Measurements from ENCODE around the gene PLCB2.

PLCB2 gene

DNA sequence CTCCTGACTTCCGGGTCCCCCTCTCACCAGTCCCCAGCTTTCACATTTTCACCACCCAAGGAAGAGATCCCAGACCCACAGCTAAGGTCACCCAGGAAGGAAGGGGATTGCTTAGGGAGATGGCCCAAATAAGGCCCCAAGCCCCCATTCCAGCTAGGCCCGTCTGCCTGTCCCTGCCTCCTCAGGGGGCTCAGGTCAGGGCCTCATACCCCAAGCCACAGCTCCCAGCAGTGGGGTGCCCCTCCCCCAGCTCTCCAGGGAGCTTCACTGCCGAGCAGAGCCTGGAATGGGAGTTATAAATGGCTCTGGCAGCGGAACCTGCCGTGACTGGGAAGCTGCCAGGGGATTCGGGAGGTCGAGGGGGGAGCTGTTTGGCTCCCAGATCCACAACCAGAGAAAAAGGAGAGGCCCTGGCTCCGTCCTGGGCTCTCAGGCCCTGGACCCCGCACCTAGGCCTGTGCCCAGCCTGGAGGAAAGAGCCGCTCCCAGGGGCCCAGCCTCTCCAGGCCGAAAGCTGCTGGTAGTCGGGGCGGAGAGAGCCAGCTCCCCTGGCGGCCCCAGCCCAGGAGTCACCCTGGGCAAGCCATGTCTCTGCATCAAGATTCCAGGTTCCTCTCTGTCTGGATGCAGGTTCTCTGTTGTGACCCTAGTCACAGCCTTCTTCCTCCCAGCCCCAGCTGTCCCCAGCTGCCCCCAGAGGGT lies 32.5 kb upstream of the PLCB2 start:
- DNase-seq (ENCODE audit: low read depth in 2 of 2): no peak

DNA sequence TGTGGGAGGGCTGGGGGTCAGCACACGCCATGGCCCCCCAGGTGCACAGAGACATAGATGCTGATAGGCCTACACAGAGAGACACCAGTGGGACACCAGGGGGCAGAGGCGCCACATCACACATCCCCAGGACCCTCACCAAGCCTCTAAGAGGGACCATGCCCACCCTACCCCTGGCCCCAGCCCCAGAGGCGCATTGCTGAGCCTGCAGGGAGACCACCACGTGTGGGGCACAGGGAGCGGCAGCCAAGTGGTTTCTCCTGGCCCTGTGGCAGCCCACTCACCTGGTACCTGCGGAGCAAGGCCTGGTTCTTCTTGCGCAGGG lies 31.8 kb upstream of the PLCB2 start:
- DNase-seq (ENCODE audit: low read depth in 2 of 2): no peak

DNA sequence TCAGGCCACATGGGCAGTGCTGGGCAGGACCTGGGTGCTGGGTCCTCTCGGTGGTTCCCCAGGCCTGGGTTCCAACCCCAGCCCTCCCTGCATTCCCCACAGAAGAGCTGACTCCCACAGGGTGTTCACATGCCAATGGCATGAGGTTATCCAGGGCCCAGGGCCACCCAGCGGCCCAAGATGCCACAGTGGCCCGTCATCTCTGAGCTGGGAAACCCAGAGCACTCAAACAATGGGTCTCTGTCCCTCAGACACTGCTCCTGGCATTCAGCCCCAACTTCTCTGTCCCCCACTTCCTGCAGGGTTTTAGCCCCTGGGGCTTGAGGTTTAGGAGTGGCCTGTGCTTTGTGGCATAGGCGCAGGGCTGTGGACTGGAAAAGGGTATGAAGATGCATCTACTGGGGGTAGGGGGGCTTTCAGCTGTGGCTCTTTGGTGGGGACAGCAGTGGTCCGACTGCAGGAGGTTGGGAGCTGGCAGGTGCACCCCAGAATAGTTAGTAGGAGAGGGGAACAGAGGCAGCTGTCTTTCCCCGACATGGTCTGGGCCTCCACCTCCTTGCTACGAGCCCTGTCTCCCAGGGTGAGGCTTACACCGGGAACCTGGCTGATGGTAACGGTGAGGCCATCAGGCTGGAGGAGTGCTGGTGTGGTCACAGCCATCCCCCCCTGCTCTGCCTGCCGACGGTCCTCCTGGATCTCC lies 31.3 kb upstream of the PLCB2 start:
- DNase-seq (ENCODE audit: low read depth in 2 of 2): no peak

DNA sequence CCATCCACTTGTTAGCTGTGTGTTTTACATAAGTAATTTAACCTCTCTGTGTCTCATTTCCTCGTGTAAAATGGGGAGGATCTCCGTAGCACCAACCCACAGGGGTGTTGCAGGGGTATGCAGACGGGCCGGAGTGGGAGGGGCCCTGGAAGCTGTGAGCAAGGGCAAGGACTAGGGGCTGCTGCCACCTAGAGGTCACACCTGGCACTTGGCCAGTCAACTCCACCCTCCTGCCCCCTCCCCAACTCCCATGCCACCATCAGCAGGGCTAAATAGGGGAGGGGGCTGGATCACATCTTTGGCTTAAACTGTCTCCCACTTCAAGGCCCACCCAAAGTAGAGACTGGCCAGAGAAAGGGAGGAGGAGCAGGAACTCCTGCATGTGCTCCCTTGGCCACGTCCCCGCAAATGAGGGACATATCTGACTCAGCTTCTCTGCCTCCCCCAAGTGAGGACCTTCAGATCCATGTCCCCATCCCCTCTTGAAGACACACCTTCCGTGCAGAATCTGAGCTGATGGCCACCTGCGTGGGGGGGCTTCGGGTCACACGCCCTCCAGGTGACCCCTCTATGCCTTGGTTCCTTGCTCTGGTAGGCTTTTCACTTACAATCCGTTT lies 30.4 kb upstream of the PLCB2 start:
- DNase-seq (ENCODE audit: low read depth in 2 of 2): peak; percentile 66 to 68

DNA sequence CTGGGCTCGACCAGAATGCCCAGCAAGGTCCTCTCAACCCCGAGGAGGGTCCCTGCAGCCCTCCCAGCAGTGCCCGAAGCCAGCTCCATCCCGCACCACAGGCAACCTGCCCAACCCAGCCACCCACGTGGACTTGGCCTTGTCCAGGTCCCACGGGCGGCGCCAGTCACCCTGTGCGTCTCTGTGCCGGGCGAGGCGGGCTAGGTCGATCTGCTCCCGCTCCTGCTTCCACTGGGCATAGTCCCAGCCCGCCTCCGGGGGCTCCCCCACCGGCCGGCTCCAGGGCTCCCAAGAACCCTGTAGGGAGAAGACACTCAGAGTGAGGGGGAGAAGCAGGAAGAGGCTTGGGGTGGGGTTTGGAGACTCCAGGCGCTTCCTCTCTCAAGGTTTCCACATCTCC lies 29.9 kb upstream of the PLCB2 start:
- no peak for DNase-seq (ENCODE audit: low read depth in 2 of 2)

DNA sequence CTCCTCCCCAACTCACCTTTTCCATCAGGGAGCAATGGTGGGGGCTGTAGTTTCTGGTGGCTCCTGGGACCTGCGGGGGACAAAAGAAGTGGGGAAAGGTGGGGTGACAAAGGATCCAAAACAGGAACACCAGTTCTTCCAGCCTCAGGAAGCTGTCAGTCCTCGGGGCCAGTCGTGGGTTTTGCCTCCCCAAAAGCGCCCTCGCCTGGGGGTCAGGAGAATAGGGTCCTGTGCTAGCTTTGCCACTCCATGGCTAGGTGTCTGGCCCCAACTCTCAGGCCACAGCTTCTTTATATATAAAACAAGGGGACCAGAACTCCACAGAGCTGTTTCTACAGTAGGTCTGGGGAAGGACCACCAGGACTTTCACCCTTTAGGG lies 29.0 kb upstream of the PLCB2 start:
- no peak for DNase-seq (ENCODE audit: low read depth in 2 of 2)

DNA sequence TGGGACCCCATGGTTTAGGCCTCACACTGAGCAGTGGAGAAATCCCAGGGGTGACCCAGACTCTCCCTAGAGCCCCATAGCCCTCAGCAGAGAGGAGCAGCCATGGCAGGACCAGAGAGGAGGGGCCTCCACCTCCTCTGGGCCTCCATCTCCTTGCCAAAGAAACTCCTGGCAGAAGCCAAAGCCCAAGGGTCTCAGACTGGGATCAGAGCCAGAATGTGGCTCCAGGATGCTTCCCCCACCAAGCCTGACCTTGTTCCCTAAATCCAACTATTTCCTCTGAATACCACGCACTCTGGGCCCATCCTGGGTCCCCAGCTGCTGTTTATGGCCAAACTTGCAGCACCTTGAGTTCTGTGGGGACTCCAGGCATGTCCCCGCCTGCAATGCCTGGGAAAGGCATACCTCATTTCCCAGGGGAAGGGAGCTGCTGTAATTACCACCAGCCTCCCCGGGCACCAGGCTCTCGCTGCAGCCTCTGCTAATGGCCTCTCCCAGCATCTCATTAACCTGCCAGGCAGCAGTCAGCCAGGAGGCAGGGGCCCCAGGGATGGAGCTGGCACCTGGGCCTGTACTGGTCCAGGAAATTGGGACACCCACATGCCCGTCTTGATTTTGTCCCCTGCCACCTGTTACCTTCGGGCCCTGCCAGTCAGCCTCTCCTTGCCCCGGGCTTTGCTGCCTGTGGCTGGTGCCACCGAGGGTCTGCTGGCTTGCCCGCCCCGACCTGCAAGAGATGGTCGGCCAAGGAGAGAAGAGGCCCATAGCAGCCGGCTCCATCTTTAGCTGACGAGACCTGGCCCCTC lies 28.4 kb upstream of the PLCB2 start:
- no peak for DNase-seq (ENCODE audit: low read depth in 2 of 2)

DNA sequence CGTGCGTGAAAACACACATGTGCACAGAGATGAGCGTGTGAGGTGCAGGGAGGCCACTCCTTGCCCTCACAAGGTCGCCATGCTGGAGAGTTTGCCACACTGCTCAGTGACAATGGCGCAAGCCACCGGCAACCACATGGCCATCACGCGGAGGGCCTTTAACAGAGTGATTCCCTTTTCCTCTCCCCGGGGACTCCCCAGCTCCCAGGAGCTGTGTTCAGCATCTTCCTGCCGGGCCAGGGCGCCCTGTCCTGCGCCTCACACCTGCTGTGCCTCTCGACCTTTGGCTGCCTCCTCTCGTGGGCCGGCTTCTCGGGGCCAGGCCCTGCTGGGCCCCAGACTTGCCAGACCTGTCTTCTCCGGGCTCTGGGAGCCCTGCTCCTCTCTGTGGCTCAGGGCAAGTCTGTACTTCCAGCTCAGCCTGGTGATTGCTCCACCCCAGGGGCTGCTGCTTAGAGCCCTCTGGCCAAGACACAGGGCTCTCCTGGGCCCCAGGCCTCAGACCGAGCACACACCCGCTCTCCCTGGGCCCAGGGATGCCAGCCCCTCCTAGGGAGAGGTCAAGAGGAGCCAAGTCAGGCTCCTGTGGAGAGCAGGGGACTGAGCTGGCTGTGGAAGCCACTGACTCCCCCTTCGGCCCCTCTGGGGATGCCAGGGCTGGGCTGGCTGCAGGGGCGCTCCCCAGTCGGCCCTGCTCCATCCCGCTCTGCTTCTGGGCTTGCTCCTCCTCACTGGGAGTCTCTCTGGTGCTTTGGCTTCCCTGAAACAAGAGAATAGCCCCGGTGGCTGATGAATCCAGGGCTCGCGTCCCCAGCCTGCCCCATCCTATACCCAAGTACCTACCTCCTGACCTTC lies 27.4 kb upstream of the PLCB2 start:
- no peak for DNase-seq (ENCODE audit: low read depth in 2 of 2)

DNA sequence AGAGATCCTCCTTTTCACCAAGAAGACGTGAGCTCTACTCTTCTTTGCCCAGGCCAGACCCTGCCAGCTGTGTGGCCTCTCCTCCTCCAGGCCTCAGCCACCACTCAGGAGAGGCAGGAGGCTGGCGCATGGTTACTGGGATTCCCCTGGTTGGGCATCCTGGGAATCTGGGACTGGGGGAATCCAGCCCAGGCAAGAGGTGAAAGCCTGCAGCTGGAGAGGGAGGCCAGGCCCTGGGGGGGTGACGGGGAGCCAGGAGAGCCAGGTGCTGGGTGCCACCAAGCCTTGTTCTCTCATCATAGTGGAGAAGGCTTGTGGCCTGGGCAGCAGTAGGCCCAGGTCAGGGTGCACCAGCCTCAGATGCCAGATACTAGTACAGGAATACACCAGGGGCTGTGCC lies 26.8 kb upstream of the PLCB2 start:
- DNase-seq (ENCODE audit: low read depth in 2 of 2): no peak

DNA sequence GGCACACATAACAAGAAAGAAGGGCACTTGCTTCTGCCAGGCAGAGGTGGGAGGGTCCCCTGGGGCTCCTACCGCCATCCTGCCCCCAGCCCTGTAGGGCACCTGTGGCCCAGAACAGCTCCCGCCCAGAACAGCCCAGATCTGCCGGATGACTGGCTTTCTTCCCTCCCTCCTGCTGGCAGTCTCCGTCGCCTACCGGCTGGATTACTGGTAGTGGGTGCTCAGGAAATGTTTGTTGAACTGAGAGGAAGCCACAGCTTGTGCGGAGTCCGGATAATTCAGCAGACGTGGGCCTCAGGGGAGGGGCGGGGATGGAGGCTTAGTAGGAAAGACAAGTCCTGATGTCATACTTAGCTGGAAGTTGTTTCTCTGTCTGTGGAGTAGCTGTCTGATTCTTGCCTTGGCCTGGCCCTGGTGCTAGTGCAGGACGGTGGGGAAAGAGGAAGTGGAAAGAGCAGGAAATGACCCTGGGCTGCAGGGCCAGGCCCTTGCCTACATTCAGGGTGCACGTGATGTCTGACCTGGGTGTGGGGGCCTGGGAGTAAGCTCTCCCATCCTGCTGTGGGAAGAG lies 26.3 kb upstream of the PLCB2 start:
- no peak for DNase-seq (ENCODE audit: low read depth in 2 of 2)

DNA sequence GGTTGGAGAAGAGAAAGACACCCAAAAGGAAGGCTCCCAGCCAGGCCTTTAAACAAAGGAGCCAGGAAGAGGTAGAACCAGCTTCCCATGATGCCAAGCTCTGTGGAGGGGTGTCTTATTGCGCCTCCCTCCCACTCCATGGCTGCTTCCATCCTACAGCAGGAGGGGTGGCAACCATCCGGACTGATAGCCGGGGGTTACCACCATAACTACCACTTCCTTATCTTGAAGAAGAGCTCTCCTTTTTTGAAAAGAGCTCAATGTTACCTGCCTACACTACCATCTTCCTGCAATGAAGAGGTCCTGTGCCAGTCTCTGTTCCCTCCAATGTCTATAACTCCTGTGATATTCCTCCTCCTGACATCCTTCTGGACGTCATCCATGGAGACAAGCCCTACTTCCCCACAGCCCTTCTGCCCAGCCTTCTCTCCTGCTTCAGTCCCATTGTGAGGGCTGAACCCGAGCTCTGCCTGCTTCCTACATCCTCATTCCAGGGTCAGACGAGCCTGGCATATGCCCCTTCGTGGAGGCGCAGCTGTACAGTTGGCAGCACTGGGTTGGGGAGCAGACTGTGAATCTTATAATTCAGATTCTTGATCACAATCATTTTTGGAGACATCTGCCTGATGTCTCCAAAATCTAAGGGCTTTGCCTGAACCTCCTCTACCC lies 24.5 kb upstream of the PLCB2 start:
- DNase-seq (ENCODE audit: low read depth in 2 of 2): no peak

DNA sequence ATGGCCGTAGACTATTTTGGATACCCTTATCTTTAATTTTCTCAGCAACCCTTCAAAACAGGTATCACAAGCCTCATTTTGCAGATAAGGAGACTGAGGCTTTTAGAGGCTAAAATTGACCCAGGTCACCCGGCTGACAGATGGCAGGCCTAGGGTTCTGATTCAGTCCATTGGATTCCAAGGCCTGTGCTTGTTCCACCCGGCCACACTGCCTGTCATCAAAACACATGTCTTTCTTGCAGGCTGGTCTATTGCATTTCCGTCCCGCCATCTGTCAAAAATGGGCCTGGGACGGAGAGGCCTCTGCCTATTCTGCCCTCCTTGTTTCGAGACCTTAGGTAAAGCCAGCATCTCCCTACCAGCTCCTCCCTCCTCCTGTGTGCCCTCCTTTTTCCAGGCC lies 23.9 kb upstream of the PLCB2 start:
- DNase-seq (ENCODE audit: low read depth in 2 of 2): no peak

DNA sequence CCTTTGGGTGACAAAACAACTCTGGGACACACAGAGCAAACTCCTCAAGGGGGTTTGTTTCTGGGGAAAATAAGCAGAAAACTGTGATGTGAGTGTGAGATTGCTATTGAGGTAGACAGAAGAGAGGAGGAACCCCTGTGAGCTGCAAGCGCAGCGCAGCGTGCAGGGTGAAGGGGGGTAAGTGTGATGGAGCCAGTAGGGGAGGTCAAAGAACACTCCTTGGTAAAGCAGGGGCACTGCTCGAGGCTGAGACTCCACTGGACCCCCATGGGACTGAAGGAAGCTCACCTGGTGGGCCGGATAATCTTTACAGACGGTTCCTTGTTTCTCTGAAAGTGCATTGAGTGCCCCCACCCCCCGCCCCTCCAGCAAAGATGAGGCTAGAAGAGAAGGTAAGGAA lies 23.3 kb upstream of the PLCB2 start:
- no peak for DNase-seq (ENCODE audit: low read depth in 2 of 2)

DNA sequence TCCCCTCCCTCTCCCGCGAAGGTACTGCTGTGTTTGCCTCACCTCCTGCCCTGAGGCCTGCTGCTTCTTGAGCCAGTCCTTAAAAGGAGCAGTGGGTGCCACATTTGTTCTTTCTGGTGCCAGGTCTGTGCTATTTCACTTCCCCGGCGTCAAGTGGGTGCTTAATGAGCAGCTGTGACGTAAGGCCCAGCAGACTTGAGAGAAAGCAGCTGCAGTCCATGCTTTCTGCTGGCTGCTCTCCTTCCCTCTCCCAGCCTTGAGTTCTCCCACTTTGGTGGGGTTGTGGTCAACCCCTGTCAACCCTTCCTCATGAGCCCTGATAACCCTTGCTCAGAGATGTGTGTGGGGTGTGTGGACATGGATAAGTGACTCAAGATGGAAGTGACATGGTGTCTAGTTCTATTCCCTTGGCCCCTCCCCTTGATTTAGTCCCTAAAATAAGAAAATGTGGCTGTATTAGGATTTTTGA lies 22.7 kb upstream of the PLCB2 start:
- DNase-seq (ENCODE audit: low read depth in 2 of 2): no peak

DNA sequence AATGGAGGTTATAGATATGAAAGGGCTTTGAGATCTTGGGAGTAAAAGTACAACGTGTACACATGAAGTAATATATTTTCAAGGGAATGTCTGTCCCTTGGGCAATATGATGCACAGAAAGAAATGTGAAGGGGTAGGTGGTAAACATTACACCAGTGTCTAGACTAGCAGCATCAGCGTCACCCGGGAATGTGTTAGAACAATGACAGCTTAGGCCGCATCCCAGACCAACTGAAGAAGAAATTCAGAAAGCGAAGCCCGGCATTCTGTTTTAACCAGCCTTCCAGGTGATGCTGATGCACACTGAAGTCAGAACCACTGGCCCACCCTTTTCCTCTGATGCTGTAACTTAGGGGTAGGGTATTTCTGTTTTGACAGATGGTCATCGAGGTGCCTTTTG lies 22.1 kb upstream of the PLCB2 start:
- DNase-seq (ENCODE audit: low read depth in 2 of 2): no peak

DNA sequence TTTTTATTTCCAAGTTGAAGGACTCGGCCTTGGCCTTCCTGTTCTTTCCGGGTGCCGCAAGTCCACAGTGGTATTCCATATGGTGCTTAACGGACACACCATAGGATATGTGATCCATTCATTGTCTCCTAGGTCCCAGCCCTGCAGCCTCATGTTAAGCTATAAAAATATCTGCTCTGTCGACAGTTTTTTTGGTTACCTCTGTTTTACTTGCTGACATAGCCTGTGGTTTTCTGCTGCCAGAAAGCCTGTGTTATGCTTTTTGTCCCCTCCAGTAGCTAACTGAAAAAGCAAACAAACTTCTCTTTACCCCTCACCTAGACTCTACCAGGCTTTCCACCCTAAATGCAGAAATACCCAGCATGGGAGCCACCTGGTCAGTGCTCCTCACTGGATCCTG lies 21.0 kb upstream of the PLCB2 start:
- no peak for DNase-seq (ENCODE audit: low read depth in 2 of 2)

DNA sequence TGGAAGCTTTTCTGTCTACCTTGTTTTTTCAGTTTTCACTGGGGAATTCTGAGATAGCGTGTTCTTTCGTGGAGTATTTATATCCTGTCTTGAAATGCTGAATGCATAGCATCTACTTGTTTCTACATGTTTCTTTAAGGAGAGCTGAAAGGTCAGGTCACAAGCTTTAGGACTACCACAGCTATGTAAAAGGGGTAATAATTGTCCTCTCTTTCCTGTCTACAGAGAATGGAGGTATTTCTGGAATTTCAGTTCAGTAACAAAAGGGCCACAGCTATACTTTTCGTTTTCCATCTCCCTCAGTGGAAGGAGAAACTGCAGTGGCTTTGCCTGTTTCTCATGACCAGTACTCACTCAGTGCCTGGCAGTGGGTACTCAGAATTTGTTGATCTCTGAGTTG lies 20.4 kb upstream of the PLCB2 start:
- DNase-seq (ENCODE audit: low read depth in 2 of 2): no peak

DNA sequence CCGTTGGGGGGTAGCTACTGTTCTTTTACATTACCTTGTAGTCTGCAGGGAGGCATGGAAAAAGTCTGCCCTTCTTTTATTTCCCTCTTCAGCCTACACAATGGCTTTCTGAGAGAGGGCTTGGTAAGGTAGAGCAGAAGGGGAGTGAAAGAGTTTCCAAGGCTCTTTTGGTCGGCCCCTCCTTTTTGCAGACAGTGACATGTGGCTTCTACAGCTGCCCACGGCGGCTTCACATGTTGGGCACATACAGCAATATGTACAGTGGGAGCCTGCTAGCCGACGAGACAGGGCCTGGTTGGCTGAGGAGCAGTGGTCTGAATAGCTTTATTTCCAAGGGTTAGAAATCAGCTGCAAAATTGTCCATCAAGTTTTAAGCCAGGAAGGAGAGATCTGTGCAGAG lies 19.7 kb upstream of the PLCB2 start:
- no peak for DNase-seq (ENCODE audit: low read depth in 2 of 2)

DNA sequence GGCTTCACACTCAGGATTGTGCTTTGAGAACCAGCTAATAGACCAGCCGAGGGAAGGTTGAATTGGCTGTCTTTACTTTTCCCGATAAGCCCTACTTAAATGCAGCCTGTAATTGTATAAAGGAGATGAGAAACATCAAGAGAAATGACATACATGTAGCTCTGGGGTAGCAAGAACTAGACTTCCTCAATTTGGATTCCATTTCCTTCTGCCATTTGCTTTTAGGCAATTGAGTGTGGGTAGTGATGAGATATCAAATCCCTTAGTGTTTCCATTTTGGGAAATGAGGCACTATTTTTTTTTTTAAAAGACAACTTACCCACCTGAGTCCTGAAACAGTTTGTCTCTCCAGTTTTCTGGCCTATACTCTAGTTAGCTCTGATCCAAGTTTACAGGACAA lies 18.0 kb upstream of the PLCB2 start:
- DNase-seq (ENCODE audit: low read depth in 2 of 2): no peak

DNA sequence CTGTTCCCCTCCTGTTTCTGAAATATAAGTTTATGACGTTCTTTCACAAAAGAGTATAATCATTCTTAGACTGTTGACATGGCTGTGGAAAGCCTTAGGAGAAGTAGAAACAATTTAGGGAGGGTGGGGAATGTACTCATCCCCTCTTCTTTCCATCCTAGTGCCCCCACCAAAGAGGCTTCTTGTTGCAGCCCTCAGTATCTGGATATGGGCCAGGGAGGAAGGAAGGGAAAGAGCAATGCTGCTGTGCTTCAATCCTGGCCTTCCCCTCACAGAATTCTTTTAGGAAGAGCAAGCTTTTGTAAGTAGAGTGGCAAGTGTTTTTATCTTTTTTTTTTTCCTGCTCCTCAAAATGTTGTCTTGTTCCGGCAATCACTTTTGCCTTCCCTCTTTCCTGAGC lies 17.5 kb upstream of the PLCB2 start:
- DNase-seq (ENCODE audit: low read depth in 2 of 2): no peak

Measured in activated CD4-positive, alpha-beta T cell treated with anti-CD3 and anti-CD28 coated beads for 24 hours (primary cell).